AML-193 (cell line): Measurements from ENCODE around the gene CREB3L4.
A peak's percentile ranks its signal among the peaks of the same experiment; 100 is the strongest.

ENCODE experiments used
- DNase-seq, 2 experiments: peaks; one replicate each; lab custom pipeline; 2025; lab: John Stamatoyannopoulos, UW

CREB3L4 gene

GRCh38 chr1:153937331-153937730, 30.4 kb upstream of the CREB3L4 start:
- DNase-seq, result no peak

DNA sequence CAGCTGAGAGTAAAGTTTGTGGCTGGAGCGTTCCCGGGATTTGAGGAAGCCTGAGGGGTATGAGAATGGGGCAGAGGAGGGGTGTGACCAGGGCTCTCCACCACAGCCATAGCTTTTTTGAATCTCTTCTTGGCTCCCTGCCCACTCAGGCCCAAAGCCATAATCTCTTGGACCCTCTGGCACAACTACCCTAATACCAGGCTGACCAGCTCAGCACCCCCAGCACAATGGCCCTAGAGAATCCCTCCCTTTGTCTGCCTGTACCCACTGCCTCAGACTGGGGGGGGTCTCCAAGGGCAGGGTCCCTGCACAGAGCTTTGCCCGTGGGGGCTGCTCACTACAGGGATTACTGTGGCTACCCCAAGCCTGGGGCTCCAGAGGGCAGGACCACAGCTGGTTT, 28.7 kb upstream of the CREB3L4 start:
- DNase-seq, result no peak

GRCh38 chr1:153939476-153939875, 28.2 kb upstream of the CREB3L4 start:
- no peak for DNase-seq

GRCh38 chr1:153940756-153941155, 26.9 kb upstream of the CREB3L4 start:
- no peak for DNase-seq

GRCh38 chr1:153941826-153942725, 25.6 kb upstream of the CREB3L4 start:
- DNase-seq, result no peak

DNA sequence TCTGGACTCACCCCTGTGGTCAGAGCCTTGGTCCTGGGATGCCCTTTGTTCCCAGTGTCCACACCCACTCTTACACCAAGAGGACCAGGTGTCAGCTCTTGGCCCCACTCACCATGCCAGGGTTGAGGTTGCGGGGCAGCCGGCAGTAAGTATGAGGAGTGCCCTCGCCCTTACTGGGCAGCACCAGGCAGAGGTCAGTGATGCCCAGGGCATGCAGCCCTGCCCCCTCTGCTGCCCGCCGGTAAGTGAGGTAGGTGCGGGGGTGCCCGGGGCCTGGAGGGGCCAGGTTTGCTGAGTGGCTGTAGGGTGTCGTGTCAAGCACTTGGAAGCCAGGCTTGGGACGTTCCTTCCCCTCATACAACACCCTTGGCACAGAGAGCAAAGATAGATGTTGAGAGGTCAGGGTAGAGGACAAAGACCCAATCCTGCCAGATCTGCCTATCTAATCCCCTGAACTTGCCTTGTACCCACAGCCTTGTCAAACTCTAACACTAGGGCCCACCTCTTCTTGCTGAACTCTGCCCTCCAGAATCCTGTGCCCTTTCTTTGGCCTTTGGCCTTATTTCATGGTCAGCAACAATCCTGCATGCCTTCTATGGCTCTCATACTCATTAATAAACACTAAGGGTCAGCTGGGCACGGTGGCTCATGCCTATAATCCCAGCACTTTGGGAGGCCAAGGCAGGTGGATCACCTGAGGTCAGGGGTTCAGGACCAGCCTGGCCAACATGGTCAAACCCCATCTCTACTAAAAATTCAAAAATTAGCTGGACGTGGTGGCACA, 24.7 kb upstream of the CREB3L4 start:
- DNase-seq, result no peak

DNA sequence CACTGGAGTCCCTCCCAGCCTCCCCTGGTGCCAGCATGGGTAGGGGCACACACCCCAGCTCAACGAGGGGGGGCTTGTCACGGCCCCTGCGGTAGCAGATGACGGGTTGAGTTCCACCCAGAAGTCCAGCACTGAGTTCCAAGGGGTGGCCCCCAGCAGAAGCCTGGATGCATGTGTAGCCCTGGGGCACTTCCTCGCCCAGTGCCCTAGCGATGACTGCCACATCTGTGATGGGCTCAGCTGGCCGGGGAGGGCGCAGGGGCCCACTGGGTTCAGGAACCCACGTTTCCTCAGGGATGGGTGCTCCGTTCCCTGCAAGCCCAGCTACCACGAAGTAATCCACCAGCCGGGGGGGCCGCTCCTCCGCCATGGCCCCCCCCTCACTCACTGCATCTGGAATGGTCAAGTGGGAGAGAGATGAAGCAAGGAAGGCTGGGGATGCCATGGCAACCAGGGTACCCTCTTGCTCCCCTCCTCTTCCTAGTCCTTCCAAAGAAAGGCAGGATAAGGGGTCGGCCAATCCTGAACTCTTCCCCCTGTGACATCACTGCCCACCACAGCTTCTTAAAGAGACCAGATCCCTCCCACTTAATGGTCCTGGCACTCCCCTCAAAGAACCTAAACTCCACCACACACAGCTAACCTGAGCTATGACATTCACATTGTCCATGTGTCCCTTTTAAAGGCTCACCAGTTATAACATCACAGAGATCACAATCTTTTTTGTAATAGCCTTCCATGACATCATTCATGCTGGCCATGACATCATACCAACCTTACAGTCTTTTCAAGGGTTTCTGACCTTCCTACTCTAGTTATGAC, 23.5 kb upstream of the CREB3L4 start:
- no peak for DNase-seq

GRCh38 chr1:153944827-153945117, 22.9 kb upstream of the CREB3L4 start:
- no peak for DNase-seq

DNA sequence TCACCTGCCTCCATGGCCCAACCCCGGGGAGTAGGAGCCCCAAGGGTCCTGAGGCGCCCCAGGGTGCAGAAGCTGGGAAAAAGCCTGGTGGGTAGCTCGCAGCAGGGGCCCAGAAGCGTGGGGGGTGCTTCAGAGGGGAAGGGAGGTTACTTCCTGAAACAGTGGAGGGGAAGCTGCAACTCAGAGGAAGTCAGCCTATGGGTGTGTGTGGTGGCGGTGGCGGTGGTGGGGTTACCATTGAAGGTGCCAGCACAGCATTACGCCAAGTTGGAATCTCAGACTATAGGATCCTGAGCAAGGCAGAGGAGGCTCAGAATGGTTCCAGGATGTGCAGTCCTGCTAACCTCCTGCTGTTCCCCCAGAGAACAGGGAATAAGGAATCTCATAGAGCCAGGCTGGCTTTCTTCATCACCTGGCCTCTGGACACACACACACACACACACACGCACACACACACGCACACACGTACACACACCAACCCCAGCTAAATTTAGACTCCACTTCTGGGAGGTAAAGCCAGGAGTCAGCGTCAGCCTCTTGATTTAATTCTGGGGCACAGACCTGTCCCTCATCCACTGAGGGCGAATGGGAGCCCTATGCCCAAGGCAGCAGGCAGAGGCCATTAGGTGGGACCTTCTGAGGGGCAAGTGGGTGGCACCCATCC, 22.4 kb upstream of the CREB3L4 start:
- peak; percentile 75 to 81 for DNase-seq

- DNase-seq, result peak; percentile 86 to 89
Observed at GRCh38 chr1:153945795-153946621, 21.7 kb upstream of the CREB3L4 start.

DNA sequence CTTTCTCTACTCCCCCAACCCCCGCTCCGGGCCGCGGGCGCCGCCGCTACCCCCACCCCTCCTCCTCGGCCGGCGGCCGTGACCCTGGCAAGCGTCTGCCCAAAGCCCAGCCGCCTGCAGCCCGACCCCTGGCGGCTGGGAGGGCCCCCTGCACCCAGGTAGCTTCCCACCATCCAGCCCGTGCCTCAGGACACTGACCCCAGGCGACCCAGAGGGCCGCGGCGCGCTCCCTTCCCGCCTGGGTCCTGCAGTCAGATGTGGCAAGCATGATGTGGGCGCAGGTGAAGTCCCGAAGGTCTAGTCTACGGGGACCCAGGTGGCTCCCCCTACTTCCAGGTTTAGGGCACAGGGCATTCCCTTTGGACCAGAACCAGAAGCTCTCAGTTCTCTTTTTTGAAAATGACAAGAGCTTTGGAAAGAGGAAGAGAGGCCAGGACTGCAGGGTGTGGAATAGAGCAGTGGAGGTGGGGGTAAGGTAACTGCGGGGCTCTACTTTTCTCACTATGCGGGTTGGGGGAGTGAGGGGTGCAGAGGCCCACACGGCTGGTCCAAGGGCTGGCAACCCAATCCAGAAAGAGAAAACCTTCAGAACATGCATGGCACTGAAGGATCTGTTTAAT, 21.0 kb upstream of the CREB3L4 start, which contains the start of gene DENND4B:
TSS of gene DENND4B (minus strand) at position 97 of the 620 bp plus-strand sequence. CDS start 2,344 bp downstream, outside the sequence.
- peak; percentile 73 to 76 for DNase-seq

DNA sequence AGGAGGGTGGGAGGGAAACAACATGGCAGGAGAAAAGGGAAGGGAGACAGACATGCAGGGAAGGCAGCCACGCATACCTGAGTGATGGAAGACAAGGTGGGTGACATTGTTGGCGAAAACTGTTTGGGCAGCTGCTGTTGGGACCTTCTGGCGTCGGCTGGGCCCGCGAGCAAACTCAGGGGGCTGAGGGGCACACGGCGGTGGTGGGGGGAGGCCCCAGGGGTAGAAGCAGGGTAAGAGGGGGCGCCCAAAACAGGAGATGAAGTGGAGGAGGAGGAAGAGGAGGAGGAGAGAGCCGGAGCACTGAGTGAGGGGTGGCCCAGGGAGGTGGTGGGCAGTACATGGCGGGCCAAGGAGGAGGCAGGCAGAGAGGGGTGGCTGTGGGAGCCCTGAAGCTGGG, 16.5 kb upstream of the CREB3L4 start:
- no peak for DNase-seq

DNA sequence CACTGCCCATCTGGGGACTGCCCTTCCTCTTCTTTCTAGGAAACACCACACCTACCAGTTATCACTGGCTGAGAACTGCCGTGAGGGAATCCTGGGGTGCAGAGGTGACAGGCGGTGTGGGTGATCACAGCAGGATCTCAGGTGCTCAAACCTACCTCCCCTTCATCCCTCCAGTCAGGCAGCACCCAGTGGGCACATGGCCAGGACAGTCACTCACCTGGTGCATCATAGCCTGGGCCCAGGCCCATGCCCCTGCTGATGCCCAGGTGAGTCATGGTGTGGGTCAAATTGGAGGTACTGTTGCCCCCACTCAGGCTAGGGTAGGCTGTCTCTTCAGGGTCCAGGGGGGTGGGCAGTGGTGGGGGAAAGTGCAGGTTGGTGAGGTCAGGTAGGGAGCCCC, 15.9 kb upstream of the CREB3L4 start:
- DNase-seq, result no peak

DNA sequence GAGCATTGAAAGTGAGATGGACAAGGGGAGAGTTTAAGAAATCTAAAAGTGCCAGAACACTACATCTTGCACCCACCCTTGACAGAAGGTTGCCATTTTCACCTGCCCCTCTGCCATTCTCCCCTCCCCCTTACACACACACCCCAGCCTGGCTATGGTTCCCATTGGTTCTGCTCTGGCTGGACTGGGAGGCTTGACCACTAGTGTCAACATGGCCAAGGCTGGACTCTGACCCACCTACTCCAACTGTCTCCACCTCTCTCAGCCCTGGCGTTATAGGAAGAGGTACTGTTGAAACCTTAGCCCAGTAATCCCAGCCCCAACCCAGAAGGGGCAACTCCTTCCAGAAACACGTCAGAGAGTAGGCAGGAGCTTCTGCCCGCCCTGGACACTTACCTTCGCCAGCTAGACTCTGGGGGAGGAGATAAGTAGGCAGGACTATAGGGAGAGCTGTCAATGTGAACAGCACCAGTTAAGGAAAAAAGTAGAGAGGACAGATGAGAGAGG, 13.8 kb upstream of the CREB3L4 start:
- no peak for DNase-seq

- no peak for DNase-seq
Observed at GRCh38 chr1:153954826-153955225, 12.9 kb upstream of the CREB3L4 start.

GRCh38 chr1:153956997-153957715, 10.5 kb upstream of the CREB3L4 start:
- DNase-seq, result no peak

- DNase-seq, result peak in 1 of 2 experiments; percentile 30
Observed at GRCh38 chr1:153957744-153958110, 10.0 kb upstream of the CREB3L4 start.

DNA sequence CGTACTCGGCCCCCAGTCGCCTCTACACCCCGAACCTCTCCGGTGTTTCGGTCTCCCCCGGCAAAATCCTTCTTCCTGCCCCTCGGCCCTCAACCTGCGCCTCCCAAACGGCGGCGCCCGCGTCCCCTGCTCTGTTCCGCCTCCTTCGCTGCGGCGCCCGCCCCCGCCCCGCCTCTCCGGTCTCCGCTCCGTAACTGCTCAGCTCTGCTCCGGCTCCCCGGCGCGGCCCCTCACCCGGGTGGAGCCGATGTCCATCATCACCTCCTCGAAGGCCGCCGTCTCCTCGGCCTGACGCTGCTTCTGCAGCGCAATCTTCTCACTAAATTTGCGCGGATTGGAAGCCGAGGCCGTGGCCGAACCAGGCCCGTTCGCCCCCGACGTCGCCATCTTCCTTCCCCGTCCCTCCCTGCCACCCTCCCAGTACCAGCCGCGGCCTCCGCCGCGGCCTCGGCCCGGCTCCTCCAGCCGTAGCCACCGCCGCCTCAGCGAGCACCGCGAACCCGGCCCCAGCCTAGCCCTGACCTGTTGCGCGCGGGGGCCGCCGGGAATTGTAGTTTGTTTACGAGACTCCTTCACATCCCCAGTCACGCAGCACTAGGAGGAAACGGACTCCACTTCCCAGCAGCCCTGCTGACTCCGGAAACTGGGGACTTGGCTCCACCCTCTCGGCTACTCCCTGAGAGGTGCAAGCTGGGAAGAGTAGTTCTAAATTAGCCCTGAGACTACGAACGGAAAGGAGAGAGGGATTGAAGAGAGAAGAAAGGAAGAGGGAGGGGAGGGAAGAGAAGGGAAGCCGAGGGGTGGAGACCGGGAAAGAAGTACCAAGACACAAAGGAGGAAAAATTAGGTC, 9.4 kb upstream of the CREB3L4 start, which contains the start of gene CRTC2:
TSS of gene CRTC2 (minus strand) at position 502 of the 850 bp plus-strand sequence. CDS start at position 387, 115 bp downstream.
- DNase-seq, result peak; percentile 96 to 98

DNA sequence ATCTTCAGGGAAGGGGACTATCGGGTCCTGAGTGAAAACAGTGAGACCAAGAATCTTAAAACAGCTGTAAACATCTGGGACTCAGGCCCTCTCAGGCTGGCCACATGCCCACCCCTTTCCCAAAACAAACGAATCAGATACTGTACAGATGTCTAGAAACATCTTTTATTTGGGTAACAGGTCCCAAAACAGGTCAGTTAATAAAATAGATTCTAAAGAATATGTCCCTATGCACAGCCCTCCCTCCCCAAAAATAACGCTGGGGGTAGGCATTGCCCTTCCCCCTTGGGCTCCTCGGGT, 8.8 kb upstream of the CREB3L4 start:
- DNase-seq, result no peak
